Upper lobe of left lung (tissue), 4 donors: ENCODE results near the gene CELSR2.

Experiments
- EP300 ChIP-seq, 4 donors: sonication (generic); formaldehyde crosslinking; IDR thresholded peaks; one replicate each; pipeline ENCODE4 v1.5.1; 2017; ENCODE audit warnings: antibody characterized with exemption in 4 of 4, control low read depth in 2 of 4
- POLR2A ChIP-seq, 4 donors: fragments of 450-650 bp; IDR thresholded peaks; one replicate each; pipeline ENCODE4 v1.5.1; 2016 to 2017; ENCODE audit warnings: antibody characterized with exemption in 4 of 4, mild to moderate bottlenecking in 2 of 4
- TF ChIP-seq, protein P1 (sequence below), 6 experiments: fragments of 450-650 bp in 4 of 6; fragments of 200-600 bp in 2 of 6; sonication (generic) in 2 of 6; IDR thresholded peaks; one replicate each; pipeline ENCODE4 v1.5.1; 2016 to 2019; ENCODE audit warnings: antibody characterized with exemption in 6 of 6

- TF ChIP-seq, protein P1, sequence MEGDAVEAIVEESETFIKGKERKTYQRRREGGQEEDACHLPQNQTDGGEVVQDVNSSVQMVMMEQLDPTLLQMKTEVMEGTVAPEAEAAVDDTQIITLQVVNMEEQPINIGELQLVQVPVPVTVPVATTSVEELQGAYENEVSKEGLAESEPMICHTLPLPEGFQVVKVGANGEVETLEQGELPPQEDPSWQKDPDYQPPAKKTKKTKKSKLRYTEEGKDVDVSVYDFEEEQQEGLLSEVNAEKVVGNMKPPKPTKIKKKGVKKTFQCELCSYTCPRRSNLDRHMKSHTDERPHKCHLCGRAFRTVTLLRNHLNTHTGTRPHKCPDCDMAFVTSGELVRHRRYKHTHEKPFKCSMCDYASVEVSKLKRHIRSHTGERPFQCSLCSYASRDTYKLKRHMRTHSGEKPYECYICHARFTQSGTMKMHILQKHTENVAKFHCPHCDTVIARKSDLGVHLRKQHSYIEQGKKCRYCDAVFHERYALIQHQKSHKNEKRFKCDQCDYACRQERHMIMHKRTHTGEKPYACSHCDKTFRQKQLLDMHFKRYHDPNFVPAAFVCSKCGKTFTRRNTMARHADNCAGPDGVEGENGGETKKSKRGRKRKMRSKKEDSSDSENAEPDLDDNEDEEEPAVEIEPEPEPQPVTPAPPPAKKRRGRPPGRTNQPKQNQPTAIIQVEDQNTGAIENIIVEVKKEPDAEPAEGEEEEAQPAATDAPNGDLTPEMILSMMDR (IDR thresholded peaks at IDR 0.05) = no peak
- TF ChIP-seq EP300 (IDR thresholded peaks at IDR 0.05) = no peak
- TF ChIP-seq POLR2A (IDR thresholded peaks at IDR 0.05) = no peak
These were observed 919 bp upstream of the CELSR2 start for GRCh38 chr1:109248444-109248796.
